Activated CD8-positive, alpha-beta memory T cell treated with anti-CD3 and anti-CD28 coated beads for 24 hours (primary cell): ENCODE data around the gene GSK3A.
A peak's percentile ranks its signal among the peaks of the same experiment; 100 is the strongest.

Experiments used
- DNase-seq: peaks from one replicate; pipeline ENCODE4 v3.0.0-alpha.2; 2020

The GSK3A gene

DNA sequence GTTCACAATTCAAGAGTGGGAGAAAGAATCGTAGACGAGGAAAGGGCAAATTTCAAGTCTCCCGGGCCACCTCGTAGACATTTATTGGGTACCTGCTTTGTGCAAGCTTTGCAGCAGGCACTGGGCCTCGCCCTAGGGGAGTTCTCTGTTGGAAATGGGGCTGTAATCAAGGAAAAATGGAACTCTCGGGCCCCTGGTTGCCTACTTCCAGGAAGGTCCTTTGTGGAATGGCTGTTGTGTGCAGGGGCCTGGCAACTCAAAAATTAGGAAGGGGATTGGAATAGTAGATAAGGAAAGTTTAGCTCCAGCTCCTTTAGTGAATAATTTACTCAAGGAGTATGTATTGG is 21.7 kb downstream of the GSK3A start:
- no peak for DNase-seq

DNA sequence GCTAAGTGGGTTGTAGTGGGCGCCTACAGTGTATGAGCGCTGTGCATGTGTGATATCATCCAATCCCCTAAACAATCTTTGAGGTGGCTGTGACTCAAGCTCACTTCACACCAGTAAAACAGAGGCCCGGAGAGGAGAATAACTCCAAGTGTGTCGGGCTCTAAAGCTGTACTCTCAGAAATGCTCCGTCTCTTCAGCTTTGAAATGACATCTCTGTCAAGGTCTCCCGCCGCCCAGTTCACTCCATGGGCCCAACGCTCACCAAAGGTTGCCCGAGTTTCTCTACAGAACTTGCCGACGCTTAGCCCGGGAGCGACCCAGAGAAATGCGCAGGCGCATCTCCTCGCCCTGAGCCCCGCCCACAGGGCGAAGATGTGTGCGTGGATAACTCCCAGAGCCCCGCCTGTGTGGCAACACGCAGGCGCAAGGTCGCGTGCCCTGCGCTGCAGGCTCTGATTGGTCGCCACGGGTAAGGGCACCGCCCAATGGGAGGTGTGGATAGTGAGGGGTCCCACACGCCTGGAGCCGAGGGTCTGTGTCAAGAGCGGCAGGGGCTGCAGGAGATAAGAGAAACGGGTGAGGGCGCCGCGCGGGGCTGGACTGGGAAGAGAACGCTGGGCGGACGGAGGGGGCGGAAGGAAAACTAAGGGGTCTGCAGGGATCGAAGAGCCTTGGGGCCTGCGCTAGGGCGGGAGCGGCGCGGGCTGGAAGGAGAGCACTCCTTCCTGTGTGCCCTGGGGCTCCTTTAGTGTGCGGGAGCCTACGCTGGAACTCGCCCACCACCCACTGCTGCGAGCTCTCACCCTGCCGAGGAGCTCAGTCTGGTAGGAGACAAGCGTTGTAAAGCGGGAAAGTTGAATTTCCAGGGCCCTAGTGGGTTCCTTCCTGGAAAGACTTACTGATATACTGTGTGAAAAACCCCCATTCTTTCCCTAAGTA is 22.3 kb downstream of the GSK3A start, which contains the start of gene ZNF526:
Gene ZNF526 (plus strand): TSS at position 501 of the 939 bp plus-strand sequence. CDS start 4,092 bp downstream, outside the sequence.
- DNase-seq = peak; percentile 97

DNA sequence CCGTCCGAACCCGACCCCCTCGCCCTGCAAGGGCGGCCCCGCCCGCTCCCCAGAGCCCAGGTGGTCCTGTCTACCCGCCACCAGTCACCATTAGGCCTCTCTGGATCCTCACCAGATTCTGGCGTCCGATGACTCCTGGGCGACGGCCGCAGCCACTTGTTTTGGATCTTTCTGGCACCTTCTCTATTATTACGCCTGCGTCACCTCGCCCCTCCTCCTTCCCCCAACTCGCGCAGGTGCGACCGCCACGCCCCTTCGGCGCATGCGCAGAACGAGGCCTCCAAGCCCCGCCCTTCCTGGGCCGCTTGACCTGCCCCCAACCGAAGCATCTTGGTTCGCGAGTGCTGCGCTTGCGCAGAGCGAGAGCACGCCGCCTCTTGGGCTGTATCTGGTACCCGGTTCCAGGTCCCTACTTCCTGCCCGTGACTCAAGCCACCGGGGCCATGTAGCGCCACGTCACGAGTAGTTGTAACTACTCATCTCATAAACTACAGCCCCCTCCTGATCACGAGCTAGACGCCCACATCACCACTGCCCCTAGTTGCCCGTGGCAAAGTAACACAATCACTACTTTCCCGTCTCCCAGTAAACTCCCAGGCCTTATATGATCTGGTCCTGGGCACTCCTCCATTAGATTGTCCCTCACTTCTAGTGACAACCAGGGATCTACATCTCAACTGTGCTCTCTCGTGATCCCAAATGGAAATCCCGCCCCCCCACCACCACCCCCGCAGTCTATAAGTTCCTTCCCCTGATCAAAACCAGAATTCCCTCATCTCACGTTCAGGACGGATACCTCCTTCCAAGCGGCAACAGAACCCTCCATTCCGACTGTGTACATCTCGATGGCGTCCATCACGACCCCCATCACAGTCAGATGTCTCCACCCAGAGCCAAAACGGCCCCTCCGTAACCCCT is 24.6 kb downstream of the GSK3A start, which contains the start of gene DEDD2:
Gene DEDD2 (minus strand): TSS at position 158 of the 918 bp plus-strand sequence. CDS start 670 bp downstream, outside the sequence.
- DNase-seq = peak; percentile 100

DNA sequence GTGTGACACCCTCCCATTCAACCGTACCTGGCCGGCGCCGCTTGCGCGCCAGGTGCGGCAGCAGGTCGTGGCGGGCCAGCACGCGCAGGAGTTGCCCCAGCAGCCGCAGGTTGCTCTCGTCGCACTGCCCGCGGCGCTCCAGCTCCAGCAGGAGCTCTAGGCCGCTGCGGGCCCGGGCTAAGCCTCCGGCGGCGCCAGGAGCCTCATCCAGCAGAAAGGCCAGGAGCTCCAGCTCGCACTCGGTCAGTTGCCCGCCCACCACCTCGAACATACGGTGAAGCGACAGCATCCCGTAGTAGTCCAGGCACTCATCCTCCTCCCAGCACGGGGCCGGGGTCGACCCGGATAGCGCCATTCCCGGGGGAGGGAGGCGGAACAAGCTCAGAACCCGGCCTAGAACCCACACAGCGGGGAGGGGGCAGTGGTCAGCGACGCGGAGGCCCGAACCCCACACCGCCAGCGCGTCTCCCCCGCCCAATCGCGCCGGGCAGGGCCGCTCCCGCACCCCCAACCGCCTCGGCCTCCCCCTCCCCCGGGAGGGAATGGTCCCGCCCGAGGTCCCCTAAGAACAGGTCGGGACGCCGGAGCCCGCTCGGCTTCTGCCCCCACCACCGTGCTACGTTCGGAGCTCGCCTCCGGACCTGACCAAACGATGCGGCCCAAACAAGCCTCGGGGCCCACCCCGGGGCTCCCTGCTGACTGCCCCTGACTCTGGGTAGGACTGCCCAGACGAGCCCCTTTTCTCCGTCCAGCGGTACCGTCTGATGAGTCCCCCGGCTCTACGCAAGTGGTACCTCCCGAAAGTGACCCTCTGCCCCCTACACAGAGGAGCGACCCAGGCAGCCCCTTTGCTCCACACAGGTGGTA is 25.5 kb downstream of the GSK3A start:
- DNase-seq = no peak

DNA sequence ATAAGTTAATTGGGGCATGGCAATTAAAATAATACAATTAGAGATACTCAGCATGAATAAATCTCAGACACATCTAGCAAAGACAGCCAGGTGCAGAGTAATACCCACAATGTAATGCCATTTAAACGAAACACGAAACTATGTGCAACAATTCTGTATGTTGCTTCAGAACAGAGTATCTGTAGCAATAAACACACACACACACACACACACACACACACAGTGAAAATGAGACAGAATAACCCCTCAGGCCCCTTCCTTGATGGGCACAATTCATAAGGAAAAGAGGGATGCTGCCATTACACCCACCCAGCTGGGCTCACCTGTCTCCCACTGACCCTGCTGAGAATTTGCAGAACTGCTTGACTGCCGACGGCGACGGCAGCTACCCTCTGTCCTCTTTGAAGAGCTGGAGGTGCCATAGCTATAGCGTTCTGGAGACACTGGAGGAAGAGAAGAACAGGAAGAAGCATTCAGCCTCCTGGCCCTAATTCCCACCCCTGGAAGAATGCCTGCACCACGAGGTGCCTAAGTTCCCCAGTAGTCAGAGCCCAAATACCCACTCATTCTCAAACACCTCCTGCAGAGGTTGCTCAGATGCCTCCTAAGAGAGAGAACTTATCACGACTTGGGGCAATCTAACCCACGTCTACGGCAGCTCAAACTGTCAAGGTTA is 27.5 kb downstream of the GSK3A start:
- no peak for DNase-seq

DNA sequence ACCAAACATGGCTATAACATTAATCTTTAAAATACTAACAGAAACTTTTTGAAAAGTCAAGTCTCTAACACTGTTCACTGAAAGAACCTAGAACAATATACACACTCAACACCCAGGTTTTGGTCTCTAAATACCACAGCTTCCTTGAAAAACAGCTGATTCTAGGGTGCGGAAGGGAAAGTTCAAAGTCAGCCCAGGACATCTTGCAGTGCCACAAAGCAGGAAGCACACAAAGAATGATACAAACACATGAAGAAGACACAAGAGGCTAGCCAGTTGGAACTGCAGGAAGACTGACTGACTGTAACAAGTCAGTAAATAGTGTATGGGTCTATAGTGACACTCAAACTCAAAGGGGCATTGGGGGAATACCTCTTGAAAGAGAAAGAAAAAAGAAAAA is 29.5 kb downstream of the GSK3A start:
- no peak for DNase-seq

DNA sequence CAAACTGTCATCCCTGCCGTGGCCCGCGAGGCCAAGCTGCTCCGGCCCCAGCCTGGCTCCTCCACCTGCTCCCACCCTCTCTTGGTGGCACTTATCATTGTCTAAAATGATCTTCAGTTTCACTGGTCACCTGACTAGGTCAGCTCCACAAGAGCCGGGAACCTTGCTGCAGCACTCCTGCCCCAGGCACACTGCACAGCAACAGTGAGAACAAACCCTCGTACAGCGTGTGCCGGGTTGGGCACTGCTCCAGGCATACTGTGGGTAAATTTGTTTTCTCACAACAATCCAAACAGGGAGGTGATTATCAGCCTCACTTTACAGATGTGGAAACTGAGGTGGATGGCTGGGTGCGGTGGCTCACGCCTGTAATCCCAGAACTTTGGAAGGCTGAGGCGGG is 33.8 kb downstream of the GSK3A start:
- no peak for DNase-seq

DNA sequence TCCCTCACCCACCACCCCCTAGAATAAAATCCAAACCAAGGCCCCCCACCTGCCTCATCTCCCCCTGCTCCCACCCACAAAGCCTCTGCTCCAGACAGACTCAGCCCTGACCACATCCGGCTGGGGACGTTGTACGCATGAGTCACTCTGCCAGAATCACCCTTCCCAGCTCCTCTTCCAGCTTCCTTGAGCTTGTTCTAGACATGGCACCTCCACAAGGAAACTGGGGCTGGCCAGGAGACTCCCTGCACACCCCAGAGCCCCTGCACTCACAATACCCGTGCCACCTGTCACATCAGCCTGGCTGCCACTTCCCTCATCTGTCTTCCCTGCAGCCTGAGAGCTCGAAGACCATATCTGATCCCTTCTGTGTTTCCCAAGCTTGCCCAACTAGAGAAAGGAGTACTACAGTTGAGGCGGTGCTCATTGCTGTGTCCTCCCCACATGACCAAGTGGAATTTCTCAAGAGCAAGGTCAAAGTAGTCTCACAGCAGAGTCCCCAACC is 34.6 kb downstream of the GSK3A start:
- DNase-seq = no peak

DNA sequence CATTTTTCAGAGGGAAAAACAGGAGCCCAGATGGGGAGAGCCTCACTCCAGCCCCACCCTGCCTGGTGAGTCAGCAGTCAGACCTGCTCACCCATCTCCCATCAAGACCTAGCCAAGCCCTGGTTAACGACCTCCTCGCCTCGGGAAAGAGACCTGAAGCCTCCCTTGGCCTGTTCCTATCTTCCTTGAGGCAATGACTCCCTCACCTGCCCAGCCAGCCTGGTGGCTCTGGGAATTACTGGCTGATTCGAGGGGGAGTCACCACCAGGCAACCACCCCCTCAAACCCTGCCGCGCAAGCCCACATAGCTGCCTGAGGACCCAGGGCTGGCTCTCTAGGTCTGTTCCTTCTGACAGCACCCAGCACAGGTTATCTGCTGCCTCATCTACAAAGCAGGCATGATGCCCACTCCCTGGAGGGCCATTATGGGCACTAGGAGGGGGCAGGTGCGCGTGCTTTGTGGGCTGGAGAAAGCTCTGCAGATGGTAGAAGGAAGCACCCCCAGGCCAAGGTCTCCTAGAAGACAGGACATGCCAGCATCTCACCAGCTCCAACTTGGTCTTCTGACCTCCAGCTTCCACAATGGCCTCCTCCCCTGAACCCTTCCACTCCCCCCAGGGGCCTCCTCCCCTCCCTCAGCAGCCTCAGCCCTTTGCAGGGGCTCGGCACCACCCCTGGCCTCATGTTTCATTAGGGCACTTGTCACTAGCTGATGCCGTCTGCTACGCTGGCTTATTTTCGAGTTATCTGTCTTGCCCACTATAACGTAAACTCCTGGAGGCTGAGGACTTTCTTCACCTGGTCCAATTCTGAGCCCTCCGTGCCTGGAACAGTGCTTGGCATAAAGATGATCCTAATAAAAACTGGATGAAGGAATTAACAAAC is 35.3 kb downstream of the GSK3A start:
- no peak for DNase-seq

DNA sequence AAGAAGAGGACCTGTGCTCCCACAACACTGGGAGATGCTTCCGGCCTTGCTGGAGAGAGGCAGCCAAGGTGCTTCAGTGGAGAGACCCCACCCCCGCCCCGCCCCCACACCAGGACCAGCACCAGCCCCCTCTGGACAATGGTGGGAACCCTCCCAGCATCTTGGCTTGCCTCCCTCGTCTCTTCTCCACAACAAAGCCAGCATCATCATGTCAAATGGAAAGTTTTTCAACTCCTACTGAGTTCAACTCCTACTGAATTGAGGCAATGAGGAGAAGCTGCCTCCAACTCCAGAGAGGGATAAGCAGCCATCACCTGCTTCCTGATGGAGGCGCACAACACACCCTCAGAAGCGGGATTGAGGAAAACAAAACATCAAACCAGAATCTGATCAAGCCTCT is 37.7 kb downstream of the GSK3A start:
- DNase-seq = no peak

DNA sequence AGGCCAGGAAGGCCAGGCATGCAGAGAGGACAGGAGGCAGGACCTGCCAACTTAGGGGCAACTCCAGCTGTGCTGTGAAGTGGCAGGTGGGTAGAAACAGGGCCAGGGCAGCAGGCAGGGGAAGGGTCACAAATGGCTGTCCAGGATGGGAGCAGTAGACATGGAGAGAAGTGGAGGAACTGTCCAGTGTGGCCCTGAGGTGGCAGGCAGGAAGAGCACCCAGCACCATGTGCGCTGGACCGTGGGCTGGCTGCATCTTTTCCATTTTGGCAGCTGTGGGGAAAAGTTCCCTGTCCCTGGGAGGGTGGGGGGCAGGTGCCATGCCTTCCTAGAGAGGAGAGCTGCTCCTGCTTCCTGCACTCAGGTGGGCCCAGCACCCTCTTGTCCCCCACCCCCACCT is 38.7 kb downstream of the GSK3A start:
- DNase-seq = no peak

DNA sequence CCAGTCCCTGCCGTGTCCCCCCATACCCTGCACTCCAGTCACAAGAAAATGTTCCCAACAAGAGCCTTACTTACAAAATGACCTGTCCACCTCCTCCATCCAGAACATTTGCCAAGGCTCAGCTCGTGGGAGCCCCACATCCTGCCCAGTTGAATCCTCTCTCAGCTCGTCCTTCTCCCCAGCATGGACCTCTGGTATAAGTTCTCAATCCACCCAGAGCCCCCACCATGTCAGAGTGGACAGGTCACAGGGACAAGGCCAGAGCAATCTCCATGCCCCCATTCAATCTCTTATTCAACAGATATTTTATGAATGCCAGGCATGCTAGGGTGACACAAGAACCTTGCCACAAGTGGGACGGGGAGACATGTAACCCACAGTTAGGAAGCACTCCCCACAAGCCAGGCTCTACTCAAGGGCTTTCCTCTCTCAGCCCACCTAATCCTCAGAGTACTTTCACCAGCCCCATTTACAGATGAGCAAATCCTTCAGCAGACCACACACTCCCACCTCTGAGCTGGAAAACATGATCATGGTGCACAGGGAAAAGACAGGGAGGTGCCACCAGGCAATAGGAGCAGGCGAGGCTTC is 40.0 kb downstream of the GSK3A start:
- DNase-seq = no peak

DNA sequence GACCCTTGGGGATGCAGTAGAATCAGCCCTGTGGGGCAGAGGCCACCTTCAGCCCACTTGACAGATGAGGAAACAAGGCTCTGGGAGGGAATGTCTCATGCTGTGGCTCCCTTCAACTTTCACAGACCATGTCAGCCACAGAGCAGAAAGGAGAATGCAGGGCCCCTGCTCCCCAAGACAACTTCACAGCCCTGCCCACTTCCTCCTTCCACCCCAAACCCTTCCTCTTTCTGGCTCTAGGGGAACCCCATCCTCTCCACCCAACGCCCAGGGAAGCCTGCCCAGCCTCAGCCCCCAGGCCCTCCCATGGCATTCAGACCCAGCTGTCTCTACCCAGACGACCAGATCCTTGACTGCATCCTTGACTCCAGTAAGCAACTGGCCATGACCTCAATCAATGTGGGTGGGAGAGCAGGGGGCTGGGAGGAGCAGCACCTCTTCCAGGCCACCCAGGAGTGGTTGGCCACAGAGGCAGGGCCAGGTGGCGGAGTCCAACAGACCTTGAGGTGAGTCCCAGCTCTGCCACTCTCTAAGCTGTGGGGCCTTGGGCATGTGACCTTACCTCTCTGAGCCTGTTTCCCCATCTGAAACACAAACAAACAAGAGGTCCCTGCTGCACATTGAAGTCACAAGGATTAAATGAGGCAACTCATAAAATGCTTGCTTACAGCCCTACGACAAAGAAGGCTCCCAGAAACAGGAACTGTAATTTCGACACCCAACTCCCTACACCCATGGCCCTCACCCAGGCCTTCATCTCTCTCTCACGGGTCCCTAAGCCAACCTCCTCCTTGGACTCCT is 40.7 kb downstream of the GSK3A start:
- peak; percentile 70 for DNase-seq

DNA sequence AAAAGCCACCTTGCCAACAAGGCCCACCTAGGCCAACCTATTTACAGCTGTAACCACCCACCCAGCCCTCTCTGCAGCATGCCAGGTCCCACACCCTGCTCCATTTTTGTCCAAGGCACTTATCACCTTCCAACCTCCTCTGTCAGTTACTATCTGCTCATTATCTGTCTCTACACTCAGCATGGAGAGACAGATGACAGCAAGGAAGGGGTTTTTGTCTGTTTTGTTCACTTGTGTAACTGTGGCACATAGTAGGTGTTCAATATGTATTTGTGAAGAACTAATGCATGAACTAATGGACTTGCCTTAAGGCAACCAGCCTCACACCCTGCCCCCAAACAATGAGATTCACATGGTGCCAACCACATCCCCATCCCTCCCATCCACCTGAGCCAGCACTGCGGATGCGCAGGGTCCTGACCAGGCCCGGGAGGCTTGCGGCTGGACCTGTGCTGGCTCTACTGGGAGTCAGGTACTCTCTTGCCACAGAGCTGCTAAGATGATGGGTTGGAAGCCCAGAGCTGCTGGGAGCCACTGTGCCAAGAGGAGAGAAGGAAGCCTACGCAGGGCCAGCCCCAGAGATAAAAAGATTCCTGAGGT is 42.2 kb downstream of the GSK3A start:
- no peak for DNase-seq

DNA sequence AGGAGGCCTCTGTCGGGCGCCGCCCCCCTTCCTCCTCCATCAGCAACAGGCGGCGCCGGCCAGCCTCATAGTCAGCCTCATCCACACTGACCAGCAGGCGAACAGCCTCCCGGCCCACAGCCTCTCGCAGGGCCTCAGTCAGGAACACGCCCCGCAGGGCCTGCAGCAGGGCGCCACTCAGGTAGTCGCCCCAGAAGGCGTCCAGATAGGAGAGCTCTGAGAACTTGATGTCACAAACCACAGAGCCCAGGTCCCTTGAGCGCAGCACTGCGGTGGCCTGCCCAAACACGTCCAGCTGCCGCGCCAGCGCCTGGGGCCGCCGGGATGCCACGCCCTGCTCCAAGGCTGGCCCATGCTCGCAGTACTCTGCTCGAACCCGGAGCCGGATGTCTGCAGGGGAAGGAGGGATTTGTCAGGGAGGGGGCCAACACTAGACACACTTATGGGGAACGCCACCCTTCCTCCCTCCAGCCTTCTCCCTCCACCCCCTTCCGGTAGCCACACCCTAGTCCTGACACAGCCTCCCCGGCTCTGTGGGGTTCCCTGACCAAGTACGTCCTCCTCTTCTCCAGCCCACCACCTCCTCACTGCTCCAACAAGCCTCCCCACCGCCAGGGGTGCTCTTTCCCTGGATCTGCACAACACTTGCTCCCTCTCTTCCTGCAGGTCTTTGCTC is 42.8 kb downstream of the GSK3A start:
- DNase-seq = peak; percentile 73

DNA sequence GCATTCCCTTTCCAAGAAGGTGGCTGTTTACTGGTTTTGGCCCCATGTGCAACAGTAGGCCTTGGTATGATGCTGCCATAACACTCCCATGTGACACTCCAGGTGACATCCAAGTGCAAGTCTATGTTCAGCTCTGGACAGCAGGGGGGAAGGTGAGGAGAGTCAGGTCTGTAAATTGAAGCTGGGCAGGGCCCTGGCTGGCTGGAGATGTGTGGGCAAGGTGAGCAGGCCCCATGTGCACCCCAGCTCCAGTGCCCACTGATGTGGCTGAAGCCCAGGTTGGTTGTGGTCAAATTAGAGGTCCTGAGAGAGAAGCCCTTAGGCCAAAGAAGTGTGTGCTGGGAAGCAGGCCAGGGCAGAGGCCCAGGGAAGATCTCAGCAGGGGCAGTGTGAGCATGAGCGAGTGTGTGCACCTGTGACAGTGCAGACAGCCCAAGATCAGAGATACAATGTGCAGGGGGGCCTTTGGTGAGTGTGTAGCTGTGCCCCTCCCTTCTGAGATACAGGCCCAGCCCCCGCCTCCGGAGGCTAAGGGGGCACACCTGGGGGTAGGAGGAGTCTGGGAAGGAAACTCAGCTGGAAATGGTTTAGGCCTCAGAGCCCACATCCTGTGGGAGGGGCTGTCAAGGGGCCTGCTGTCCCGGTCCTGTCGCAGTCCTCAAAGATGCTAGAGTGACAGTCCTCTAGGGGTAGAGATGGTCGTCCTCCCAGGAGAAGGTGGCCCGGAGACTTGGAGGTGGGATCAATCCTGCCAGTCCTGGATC is 43.5 kb downstream of the GSK3A start:
- peak; percentile 83 for DNase-seq

DNA sequence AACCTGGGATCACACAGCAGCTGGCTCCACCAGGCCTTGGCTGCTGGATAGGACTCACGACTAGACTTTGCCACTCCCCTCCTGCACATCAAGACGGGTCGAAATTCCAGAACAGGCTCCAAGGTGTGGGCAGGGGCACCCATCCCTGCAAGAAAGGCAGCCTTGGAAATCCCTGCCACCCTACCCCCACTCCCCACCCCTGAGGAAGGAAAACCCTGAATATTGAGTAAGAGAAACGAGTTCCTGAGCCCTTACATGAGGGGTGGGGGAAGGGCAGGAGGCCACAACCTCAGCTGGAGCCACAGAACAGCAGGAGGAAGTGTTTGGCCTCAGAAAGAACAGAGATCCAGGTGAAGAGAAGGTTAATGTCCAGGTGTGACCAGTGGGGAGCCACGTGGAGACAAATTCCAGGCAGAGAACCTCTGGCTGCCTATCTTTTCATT is 45.0 kb downstream of the GSK3A start:
- DNase-seq = no peak
